Activated CD4-positive, alpha-beta T cell treated with anti-CD3 and anti-CD28 coated beads for 48 hours (primary cell): ENCODE data around the gene LUC7L3.

Experiments
- DNase-seq: peaks from one replicate; pipeline ENCODE4 v3.0.0-alpha.2; 2020

The LUC7L3 gene

DNA sequence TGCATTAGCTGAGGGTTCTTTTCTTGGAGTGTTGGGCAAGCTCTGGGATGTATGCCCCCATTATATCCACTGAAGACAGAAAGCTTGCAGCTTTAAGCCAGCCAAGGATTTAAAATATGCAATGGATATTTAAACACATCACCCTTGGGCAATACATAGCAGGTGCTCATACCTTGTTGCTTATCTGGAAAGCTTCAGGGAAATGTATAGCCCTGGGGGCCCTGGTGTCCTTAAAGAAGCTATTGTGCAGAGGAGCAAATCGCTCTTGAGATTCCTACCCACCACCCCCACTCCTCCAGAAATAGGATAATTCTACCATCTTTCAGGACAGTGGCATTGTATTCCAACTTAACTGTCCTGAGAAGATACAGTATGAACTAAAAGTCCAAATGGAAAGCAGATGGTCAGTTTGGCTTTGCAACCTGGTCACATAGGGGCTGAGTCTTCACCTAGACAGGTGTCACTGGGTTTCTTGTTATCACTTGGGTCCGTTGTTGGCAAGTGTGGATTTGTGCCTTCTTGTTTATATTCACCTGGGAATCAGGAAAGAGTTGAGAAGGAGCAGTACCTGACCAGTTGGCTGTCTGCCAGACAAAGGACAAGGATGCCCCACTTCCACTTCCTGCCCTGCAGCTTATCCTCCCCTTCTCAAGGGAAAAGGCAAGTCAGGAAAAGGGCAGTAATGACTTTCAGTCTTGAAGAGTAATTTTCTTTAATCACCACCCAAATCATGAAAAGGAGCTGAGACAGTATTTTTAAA is 44.5 kb downstream of the LUC7L3 start:
- DNase-seq: no peak

- DNase-seq: no peak
Observed at GRCh38 chr17:50764734-50765149, 45.3 kb downstream of the LUC7L3 start.

- DNase-seq: no peak
Observed at GRCh38 chr17:50765454-50766221, 46.2 kb downstream of the LUC7L3 start.

DNA sequence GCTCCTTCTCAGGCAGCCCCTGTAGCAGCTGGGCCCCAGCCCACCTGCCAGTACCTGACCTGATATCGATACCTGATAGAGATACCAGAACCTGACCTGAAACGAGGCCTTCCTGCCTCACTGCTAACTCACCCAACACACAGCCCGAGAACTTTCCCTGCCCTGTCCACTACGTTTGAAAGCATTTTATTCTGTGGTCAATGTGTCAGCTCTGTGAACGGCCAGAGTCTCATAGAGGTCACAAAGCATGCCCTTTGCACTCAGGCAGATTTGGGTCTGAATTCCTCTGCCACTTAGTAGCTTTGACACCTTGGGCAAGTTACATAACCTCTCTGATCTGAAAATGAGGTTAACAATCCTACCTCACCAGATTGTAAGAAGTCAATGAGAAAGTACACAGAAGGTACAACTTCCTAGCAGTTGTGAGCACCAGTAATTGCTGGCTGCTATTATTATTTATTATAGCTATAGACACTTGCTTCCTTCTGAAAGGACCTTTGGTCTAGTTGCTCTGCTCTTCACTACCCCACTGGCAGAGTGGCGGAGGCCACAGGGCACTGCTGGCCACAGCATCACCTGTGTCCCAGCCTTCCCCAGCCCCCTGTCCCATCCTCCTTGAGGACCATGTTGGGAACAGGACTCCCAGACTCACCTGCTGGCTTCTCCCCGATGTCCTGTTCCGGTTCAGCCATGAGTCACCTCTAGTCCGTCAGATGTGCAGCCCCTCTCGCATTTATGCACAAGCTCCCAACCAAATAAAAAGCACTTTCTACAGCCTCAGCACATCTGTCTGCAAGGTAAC is 47.0 kb downstream of the LUC7L3 start:
- no peak for DNase-seq

- DNase-seq: no peak
Observed at GRCh38 chr17:50767030-50767429, 47.6 kb downstream of the LUC7L3 start.

DNA sequence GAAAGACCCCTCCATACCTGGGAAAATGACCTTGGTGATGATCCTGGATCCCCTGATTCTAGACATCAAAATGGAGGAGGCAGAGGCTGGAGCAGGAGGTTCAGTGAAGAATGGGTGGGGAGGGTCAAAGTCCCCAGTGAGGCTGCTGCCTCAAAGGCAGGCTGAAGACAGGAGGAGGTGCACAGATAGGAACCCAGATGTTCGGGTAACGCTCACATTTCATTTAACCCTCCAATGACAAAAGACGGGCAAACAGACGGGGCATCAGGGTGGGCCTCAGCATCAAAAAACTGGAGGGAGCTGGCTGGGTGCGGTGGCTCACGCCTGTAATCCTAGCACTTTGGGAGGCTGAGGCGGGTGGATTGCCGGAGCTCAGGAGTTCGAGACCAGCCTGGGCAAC is 48.0 kb downstream of the LUC7L3 start, which contains the start of gene ANKRD40CL:
Gene ANKRD40CL, minus strand, starts transcription at position 73 of the 400 bp plus-strand sequence. CDS start 605 bp downstream, outside the sequence.
- DNase-seq: no peak

DNA sequence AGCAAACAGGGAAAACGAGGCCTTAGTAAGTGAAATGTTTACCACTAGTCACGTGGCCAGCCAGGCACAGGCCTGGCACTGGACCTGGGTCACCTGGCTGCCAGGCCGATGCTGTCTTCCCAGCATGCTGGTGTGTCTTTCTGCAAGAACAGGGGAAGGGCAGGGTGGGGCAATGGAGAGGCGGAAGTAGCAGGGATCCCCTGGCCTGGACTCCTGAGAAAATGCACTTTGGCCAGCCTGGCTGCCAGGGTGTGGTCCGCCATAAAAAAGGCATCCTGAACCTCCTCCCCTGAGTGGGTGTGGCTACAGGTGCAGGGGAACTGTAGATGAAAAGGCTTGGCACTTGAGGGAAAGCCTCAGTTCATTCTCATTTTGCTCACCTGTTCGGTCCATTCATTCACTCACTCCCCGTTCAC is 49.0 kb downstream of the LUC7L3 start:
- DNase-seq: no peak

DNA sequence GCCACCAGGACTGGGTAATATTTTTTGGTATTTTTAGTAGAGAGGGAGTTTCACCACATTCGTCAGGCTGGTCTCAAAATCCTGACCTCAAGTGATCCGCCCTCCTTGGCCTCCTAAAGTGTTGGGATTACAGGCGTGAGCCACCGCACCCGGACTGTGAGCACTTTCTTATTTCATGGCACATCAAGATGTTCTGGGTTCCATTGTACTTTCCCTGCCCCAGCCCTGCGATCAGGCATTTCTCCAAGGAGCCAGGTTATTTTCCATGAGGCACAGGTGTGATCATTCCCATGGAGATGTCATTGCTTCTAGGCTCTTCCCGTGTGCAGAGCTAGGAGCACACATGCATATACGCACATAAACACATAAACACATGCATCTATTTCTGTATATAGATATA is 50.5 kb downstream of the LUC7L3 start:
- no peak for DNase-seq

GRCh38 chr17:50770346-50770745 is 50.9 kb downstream of the LUC7L3 start:
- DNase-seq: no peak

GRCh38 chr17:50771991-50772785 is 52.8 kb downstream of the LUC7L3 start:
- no peak for DNase-seq

GRCh38 chr17:50774225-50774803 is 54.9 kb downstream of the LUC7L3 start:
- DNase-seq: no peak

DNA sequence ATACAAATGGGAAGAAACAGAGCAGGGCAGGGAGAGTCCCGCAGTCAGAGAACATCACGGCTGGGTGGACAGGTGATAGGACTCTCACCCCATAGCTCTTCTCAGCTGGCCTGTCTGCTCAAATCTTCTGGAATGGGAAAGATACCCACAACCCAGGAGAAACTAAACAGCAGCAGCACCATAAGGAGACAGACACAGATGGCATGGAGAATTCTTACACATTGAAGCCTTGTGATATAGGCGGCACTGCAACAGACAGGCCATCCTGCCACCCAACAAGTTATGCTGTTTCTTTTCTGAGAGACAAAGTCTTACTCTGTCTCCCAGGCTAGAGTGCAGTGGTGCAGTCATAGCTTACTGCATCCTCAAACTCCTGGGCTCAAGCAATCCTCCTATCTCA is 56.5 kb downstream of the LUC7L3 start:
- DNase-seq: no peak

DNA sequence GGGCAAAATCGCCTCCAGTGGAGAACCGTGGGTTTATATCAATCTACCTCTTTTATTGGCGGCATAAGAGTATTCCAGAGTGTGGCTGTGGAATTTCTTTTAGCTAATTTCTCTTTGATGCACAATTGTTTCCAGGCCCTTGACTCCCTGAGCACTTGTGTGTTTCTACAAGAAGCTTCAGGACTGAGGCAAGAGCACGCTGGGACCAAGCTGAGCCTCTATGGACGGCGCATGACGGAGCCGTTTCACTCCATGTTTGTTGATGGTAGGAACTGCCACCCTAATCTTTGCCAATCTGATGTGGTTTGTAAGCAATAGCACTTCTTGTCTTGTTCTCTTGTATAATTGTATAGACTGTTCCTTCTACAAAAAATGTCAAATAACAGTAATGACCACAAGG is 59.1 kb downstream of the LUC7L3 start:
- no peak for DNase-seq

DNA sequence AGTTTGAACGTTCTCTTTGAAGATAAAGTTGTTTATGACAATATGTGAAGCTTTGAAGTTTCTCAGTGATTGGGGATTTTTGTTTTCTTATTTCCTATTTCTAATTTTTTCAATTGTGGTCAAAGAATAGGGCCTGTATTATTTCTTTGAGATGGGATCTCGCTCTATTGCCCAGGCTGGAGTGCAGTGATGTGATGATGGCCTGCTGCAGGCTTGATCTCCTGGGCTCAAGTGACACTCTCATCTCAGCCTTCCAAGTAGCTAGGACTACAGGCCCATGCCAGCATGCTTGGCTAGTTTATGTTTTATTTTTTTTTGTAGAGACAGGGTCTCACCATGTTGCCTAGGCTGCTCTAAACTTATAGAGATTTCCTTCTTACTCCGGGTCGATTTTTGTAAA is 59.6 kb downstream of the LUC7L3 start:
- DNase-seq: no peak

DNA sequence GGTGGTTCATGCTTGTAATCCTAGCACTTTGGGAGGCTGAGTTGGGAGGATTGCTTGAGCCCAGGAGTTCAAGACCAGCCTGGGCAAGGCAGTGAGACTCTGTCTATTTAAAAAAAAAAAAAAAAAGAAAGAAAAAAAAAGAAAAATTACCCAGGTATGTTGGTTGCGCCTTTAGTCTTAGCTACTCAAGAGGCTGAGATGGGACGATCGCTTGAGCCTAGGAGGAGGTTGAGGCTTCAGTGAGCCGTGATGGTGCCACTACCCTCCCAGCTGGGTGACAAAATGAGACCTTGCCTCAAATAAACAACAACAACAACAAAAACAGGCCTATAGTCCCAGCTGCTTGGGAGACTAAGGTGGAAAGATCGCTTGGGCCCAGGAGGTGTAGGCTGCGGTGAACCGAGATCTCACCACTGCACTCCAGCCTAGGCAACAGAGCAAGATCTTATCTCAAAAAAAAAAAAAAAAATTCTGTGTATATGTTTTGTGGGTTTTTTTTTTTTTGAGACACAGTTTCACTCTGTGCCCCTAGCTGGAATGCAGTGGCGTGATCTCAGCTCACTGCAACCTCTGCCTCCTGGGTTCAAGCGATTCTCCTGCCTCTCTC is 60.4 kb downstream of the LUC7L3 start:
- peak; percentile 35 for DNase-seq

- no peak for DNase-seq
Observed at GRCh38 chr17:50781167-50781566, 61.8 kb downstream of the LUC7L3 start.

DNA sequence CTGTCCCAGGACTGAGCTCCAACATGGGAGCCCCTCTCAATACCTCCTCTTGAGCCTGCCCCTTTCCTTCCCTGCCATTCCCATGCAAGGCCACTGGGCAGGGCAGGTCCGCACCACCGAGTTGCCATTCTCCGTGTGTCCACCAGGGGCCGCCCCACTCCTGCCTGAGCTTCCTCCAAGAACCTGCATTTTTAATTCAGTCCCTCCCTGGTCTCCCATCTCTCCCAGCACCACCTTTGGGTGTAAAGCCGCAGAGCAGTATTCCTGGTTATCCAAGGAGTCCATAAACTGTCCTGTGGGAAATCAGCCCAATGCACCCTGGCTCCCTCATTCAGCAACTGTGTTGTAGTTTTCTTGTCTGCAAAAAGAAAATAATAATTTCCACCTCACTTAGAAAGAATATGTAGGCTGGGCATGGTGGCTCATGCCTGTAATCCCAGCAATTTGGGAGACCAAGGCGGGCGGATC is 63.8 kb downstream of the LUC7L3 start:
- DNase-seq: peak; percentile 87

DNA sequence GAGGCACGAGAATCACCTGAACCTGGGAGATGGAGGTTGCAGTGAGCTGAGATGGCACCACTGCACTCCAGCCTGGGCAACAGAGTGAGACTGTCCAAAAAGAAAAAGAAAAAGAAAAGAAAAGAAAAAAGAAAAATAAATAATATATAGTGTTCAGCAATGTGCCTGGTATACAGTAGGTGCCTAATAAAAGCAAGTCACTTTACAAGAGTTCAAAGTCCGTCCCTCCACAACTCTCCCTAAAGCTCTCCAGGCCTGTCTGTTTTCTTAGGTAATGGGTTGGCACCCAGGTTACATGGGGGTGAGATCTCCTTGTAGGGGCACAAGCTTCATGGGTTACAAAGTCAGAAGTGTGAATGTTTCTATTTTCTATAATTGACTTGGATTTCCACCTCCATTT is 64.5 kb downstream of the LUC7L3 start:
- DNase-seq: no peak

- DNase-seq: no peak
Observed at GRCh38 chr17:50785126-50785525, 65.7 kb downstream of the LUC7L3 start.

- DNase-seq: no peak
Observed at GRCh38 chr17:50785946-50786570, 66.7 kb downstream of the LUC7L3 start.

DNA sequence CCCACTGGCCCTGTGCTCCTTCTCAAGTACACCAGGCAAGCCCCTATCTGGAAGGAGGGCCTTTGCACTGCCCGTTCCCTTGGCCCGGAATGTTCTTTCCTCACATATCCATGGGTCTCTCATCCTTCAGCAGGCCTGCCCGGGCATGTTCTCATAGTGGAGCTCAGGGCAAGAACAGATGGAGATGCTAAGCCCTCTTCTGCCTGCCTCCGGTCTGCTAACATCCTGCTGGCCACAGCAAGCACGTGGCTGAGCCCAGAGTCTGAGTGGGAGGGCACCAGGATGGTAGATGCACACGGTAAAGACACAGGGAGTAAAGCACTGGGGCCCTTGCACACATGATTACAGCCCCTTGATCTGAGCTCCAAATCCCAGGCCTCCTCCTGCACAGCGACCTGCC is 67.7 kb downstream of the LUC7L3 start:
- DNase-seq: no peak
